Thyroid gland (tissue), 4 donors: ENCODE data around the gene PNPLA5. TPM values are rescaled to one million over a fixed set of nuclear protein-coding genes. Genes with fewer than 3 reads are reported as not detected.

Experiments
- DNase-seq, 2 donors: peaks; one replicate each; pipeline ENCODE4 v3.0.0-alpha.2; 2019
- H3K27ac ChIP-seq, 3 donors: fragments of 200-600 bp; sonication (generic); 1 replicate in 2 of 3; 2 replicates in 1 of 3; pipeline ENCODE4 v1.5.1; 2016 to 2019; ENCODE audit warnings: mild to moderate bottlenecking in 1 of 3, moderate library complexity in 1 of 3
- H3K27me3 ChIP-seq: fragments of 200-600 bp; sonication (generic); one replicate; pipeline ENCODE4 v1.5.1; 2019
- H3K36me3 ChIP-seq, 2 donors: fragments of 200-600 bp; sonication (generic); one replicate each; pipeline ENCODE4 v1.5.1; 2016 to 2019
- H3K4me1 ChIP-seq, 2 donors: fragments of 200-600 bp; sonication (generic); one replicate each; pipeline ENCODE4 v1.5.1; 2017 to 2019
- H3K4me3 ChIP-seq, 3 donors: fragments of 200-600 bp; sonication (generic); replicated peaks in 1 of 3; 1 replicate in 2 of 3; 2 replicates in 1 of 3; pipeline ENCODE4 v1.5.1; 2016; ENCODE audit warnings: mild to moderate bottlenecking in 1 of 3
- H3K9me3 ChIP-seq: fragments of 200-600 bp; sonication (generic); one replicate; pipeline ENCODE4 v1.5.1; 2017
- POLR2A ChIP-seq, 2 donors: fragments of 450-650 bp; IDR thresholded peaks; one replicate each; pipeline ENCODE4 v1.6.1; 2017; ENCODE audit warnings: antibody characterized with exemption in 2 of 2, mild to moderate bottlenecking in 2 of 2, moderate library complexity in 1 of 2
- WGBS, 2 donors: methylation state at CpG; one replicate each; pipeline ENCODE4 v1.1.5; 2017; 5-methylcytosine and 5-hydroxymethylcytosine counted together
- intact Hi-C: fragments of 100-400 bp; cut with DNase I; formaldehyde crosslinking; loops from one replicate; pipeline ENCODE4 v1.15.1; 2023
- total RNA-seq, 4 donors: library from RNA; depleted of rRNA; stranded (reverse); fragments of >200 nt; gene quantifications; one replicate each; pipeline ENCODE4 v1.2.3, GENCODE V29; 2016
- TF ChIP-seq, protein P1 (sequence below), 6 experiments: fragments of 200-600 bp in 3 of 6; fragments of 450-650 bp in 3 of 6; sonication (generic) in 3 of 6; IDR thresholded peaks; one replicate each; pipeline ENCODE4 v1.5.1; 2016 to 2019; ENCODE audit warnings: antibody characterized with exemption in 6 of 6, mild to moderate bottlenecking in 2 of 6, inconsistent platforms in 1 of 6, moderate library complexity in 1 of 6

PNPLA5 gene
- total RNA-seq, 4 donors from 2014 or later: not detected

DNA sequence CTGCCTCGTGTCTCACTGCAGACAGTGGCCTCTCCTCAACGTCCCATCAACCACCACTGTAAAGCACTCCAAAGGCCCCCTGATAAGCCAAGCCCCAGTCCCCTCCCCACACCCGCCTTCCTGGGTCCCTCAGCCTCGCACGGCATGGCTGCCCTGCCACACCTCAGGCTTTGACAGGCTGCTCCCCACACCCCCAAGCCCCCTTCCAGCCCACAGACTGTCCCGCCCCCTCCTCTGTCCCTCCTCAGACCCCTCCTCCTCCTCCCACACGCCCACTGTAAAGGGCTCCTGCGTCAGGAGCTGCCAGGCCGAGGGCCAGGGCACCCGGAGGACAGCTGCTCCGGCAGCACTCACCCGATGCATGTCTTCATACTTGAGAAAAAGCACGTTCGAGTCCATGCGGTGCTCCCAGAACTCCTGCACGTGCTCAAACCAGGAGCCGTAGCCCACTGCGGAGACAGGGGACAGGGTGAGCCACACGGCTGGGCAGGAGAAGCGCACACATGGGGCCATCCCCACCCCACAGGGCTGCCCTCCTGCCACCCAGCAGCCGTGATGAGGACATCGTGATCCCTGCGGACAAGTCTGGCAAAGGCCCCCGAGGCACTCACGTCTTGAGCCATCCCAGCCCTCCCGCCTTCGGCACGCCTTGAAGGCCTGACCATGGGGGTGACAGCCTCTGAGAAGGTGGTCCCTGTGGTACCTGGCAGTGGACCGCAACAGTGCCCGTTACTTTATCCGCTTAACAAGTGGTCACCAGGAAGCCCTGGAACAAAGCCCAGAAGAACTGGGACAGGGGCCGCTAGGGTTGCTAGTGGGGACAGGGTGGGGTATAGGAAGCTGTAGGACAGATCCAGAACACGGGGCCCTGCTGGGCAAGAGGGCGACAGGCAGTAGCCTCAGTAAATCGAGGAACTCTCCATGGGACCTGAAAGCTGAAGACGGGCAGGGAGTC is 58.2 kb downstream of the PNPLA5 start:
- Histone ChIP-seq H3K4me1 (peaks cover 0 to 12% of the 10 kb centered on the region in 2 donors), H3K27me3 (no peaks in the 10 kb centered on the region), H3K9me3 (no peaks in the 10 kb centered on the region), H3K4me3 (no peak overlapping the region), H3K36me3 (no peaks in the 10 kb centered on the region), H3K27ac (no peak overlapping the region)
- 76 to 82% methylated on average over 30 to 35 of the region's 36 CpGs for WGBS, 2 donors
- intact Hi-C loops: no loop called here
- DNase-seq: no peak
- TF ChIP-seq, protein P1, sequence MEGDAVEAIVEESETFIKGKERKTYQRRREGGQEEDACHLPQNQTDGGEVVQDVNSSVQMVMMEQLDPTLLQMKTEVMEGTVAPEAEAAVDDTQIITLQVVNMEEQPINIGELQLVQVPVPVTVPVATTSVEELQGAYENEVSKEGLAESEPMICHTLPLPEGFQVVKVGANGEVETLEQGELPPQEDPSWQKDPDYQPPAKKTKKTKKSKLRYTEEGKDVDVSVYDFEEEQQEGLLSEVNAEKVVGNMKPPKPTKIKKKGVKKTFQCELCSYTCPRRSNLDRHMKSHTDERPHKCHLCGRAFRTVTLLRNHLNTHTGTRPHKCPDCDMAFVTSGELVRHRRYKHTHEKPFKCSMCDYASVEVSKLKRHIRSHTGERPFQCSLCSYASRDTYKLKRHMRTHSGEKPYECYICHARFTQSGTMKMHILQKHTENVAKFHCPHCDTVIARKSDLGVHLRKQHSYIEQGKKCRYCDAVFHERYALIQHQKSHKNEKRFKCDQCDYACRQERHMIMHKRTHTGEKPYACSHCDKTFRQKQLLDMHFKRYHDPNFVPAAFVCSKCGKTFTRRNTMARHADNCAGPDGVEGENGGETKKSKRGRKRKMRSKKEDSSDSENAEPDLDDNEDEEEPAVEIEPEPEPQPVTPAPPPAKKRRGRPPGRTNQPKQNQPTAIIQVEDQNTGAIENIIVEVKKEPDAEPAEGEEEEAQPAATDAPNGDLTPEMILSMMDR (IDR thresholded peaks at IDR 0.05): no peak
- TF ChIP-seq POLR2A (IDR thresholded peaks at IDR 0.05): no peak

DNA sequence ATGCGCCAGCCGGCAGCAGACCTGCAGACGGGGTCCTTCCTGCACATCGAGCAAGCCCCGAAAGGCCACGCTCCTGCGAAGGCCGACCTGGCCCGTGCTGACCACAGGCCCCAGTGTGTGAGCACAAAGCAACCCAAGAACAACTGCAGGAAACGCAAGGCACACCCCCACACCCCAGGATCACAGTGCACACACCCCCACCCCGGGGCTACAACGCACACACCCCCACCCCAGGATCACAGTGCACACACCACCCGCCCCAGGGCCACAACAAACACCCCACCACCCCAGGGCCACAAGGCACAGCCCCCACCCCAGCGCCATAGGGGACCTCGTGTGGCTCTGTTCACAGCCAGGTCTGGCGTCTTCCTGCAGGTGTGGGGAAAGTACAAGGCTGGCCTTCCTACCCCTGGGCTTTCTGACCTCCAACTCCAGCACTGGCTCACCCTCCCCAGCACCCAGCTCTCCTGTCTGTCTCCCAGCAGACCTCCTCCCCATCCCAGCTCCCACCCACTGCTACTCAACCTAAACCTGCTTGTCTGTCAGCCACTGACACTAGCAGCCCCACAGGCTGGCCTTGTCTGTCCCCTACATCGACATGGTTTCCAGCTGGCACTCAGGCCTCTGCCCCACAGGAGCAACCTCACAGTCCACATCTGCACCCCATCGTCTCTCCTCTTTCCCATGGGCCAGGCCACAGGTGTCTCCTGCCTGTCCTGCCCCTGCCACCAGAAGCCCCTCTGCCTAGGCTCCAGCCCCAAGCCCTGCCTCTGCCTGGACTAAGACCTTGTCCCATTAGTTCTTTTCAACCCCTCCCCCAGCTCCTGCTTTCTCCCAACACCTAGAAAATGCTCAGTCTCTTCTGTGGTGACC is 59.2 kb downstream of the PNPLA5 start:
- Histone ChIP-seq H3K27ac (no peak overlapping the region), H3K36me3 (no peaks in the 10 kb centered on the region), H3K9me3 (no peaks in the 10 kb centered on the region), H3K4me1 (peaks cover 0 to 12% of the 10 kb centered on the region in 2 donors), H3K4me3 (no peak overlapping the region), H3K27me3 (no peaks in the 10 kb centered on the region)
- TF ChIP-seq POLR2A (IDR thresholded peaks at IDR 0.05): no peak
- TF ChIP-seq, protein P1 (IDR thresholded peaks at IDR 0.05): no peak
- WGBS, 2 donors: 84 to 93% methylated on average over 13 to 18 of the region's 18 CpGs
- intact Hi-C loops: no loop called here
- DNase-seq: no peak

- H3K36me3 ChIP-seq: no peaks in the 10 kb centered on the region
- H3K4me1 ChIP-seq: peaks cover 0 to 12% of the 10 kb centered on the region in 2 donors
- DNase-seq: no peak
- TF ChIP-seq POLR2A (IDR thresholded peaks at IDR 0.05): no peak
- TF ChIP-seq, protein P1 (IDR thresholded peaks at IDR 0.05): no peak
- no peaks in the 10 kb centered on the region for H3K9me3 ChIP-seq
- 95 to 97% methylated on average over 28 to 29 of the region's 33 CpGs for WGBS, 2 donors
- H3K27ac ChIP-seq: no peak overlapping the region
- no peak overlapping the region for H3K4me3 ChIP-seq
- H3K27me3 ChIP-seq: no peaks in the 10 kb centered on the region
- intact Hi-C loops: no loop called here
These were observed 60.0 kb downstream of the PNPLA5 start for GRCh38 chr22:43831561-43832392.

DNA sequence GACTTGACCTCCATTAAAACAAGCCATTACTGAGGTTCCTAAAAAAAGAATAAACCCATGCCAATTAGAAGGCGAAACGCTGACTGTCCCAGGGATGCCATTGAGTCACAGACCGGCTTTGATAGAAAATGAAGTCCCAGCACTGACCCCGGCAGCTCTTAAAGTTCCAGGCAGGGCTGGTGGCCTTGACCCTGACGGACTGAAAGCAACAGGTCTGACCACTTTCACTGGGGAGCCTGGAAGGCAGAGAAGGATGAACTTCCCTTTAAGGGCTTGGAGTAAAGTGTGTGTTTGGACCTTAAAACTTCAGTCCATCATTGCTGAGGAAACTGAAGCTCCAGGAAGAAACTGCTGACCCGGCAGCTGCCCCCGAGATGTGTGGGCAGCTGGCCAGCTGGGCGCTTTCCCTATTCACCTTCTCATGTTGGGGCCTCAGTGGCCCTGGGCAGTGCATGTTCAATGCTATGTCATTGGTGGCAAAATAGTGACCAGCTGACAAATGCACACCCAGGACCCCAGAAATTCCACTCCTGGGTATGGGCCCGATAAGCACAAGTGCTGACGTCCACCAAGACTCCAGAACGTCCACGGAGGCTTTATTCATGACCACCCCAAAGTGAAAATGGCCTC is 60.8 kb downstream of the PNPLA5 start:
- TF ChIP-seq POLR2A (IDR thresholded peaks at IDR 0.05): no peak
- TF ChIP-seq, protein P1 (IDR thresholded peaks at IDR 0.05): no peak
- H3K27me3 ChIP-seq: no peaks in the 10 kb centered on the region
- H3K27ac ChIP-seq: no peak overlapping the region
- intact Hi-C loops: no loop called here
- no peak overlapping the region for H3K4me3 ChIP-seq
- WGBS, 2 donors: 64 to 77% methylated on average over 8 to 12 of the region's 12 CpGs
- DNase-seq: no peak
- H3K9me3 ChIP-seq: no peaks in the 10 kb centered on the region
- no peaks in the 10 kb centered on the region for H3K36me3 ChIP-seq
- peaks cover 0 to 12% of the 10 kb centered on the region in 2 donors for H3K4me1 ChIP-seq
